ENCODE measurements around the gene PLXNA4. TPM values are rescaled to one million over a fixed set of nuclear protein-coding genes. Genes with fewer than 3 reads are reported as not detected.

The PLXNA4 gene
- total and polyA plus RNA-seq, 2 donors (not counting 1 experiment from before 2014, with no cell fraction given) = not detected

DNA sequence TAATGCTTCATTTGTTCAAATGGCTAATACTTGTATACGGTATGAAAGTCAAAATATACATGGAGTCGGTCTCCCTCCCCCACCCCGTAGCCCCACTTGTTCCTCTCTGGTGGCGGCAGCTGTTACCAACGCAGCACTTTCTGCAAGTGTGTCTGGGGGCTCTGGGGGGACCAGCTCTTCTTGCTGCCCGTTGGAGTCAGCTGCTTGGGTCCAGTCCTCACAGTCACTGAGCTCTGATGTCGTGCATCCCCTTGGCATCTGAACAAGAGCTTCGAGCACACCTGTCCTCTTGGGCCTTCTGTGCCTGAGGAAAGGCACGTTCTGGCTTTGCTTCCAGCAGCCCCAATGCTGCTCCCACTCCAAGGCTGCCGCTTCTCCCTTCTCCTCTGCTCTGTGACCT is 493.1 kb downstream of the PLXNA4 start:
- ChIA-PET POLR2A (no interaction called here), CTCF (no interaction called here)
- no peaks in the 10 kb centered on the region for H3K9me3 Mint-ChIP-seq (ENCODE audit: insufficient read depth)
- peaks cover 0 to 6% (median 0%) of the 10 kb centered on the region in 3 donors for H3K9me3 ChIP-seq (ENCODE audit: control extremely low read depth in 1 of 3, control insufficient read depth in 2 of 3, insufficient read depth in 1 of 3, low read length in 2 of 3)
- H4K20me1 ChIP-seq (ENCODE audit: control insufficient read depth, insufficient read depth, low read length, poor library complexity, severe bottlenecking) = no peaks in the 10 kb centered on the region
- no peaks in the 10 kb centered on the region for H3K4me1 Mint-ChIP-seq
- H3K27ac ChIP-seq (ENCODE audit: low read length in 2 of 2) = no peak overlapping the region
- no peak overlapping the region for H3K4me2 ChIP-seq (replicated peaks; ENCODE audit: low read depth, low read length, poor library complexity, severe bottlenecking)
- no peak overlapping the region for H2AFZ ChIP-seq (ENCODE audit: insufficient read depth, low read depth, low read length, poor library complexity, severe bottlenecking)
- H3K27me3 ChIP-seq (replicated peaks in 1 of 4; ENCODE audit: control extremely low read depth in 1 of 4, control insufficient read depth in 3 of 4, insufficient read depth in 4 of 4, low read length in 3 of 4) = no peaks in the 10 kb centered on the region
- no peaks in the 10 kb centered on the region for H3K36me3 ChIP-seq (replicated peaks in 1 of 2; ENCODE audit: control extremely low read depth in 1 of 2, control insufficient read depth in 1 of 2, extremely low read depth in 1 of 2, insufficient read depth in 2 of 2, low read length in 1 of 2)
- no peak overlapping the region for H3K27ac Mint-ChIP-seq
- peaks cover 7% of the 10 kb centered on the region for H3K27me3 Mint-ChIP-seq
- no peak overlapping the region for H3K4me3 ChIP-seq (ENCODE audit: control extremely low read depth in 1 of 5, extremely low read depth in 1 of 5, insufficient read depth in 1 of 5, low read depth in 2 of 5, low read length in 4 of 5)
- ATAC-seq (ENCODE audit: low read depth) = no peak
- H3K4me3 Mint-ChIP-seq = no peak overlapping the region
- WGBS (ENCODE audit: insufficient coverage) = 82% methylated on average over 8 of the region's 10 CpGs
- no peak overlapping the region for H3K9ac ChIP-seq (ENCODE audit: low read length)
- H3K4me1 ChIP-seq (ENCODE audit: control insufficient read depth in 2 of 2, insufficient read depth in 2 of 2, low read length in 2 of 2) = no peaks in the 10 kb centered on the region
- intact Hi-C loops (cut with micrococcal nuclease) = no loop called here
- no peak for DNase-seq
- no peaks in the 10 kb centered on the region for H3K79me2 ChIP-seq (ENCODE audit: control insufficient read depth, insufficient read depth, low read length)
- TF ChIP-seq EZH2 (IDR thresholded peaks at IDR 0.05; ENCODE audit: borderline replicate concordance, insufficient read depth, low read depth, low read length, poor library complexity, severe bottlenecking) = no peak
- TF ChIP-seq, protein P1, sequence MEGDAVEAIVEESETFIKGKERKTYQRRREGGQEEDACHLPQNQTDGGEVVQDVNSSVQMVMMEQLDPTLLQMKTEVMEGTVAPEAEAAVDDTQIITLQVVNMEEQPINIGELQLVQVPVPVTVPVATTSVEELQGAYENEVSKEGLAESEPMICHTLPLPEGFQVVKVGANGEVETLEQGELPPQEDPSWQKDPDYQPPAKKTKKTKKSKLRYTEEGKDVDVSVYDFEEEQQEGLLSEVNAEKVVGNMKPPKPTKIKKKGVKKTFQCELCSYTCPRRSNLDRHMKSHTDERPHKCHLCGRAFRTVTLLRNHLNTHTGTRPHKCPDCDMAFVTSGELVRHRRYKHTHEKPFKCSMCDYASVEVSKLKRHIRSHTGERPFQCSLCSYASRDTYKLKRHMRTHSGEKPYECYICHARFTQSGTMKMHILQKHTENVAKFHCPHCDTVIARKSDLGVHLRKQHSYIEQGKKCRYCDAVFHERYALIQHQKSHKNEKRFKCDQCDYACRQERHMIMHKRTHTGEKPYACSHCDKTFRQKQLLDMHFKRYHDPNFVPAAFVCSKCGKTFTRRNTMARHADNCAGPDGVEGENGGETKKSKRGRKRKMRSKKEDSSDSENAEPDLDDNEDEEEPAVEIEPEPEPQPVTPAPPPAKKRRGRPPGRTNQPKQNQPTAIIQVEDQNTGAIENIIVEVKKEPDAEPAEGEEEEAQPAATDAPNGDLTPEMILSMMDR (IDR thresholded peaks at IDR 0.05) = no peak

- DNase-seq = no peak
Measured at GRCh38 chr7:132082394-132082793, 493.9 kb downstream of the PLXNA4 start.

More at GRCh38 chr7:132082394-132082793, 493.9 kb downstream of the PLXNA4 start:
- H2AFZ ChIP-seq (ENCODE audit: insufficient read depth, low read depth, low read length, poor library complexity, severe bottlenecking) = no peak overlapping the region
- H3K4me2 ChIP-seq (replicated peaks; ENCODE audit: low read depth, low read length, poor library complexity, severe bottlenecking) = no peak overlapping the region
- H3K4me1 ChIP-seq (ENCODE audit: control insufficient read depth in 2 of 2, insufficient read depth in 2 of 2, low read length in 2 of 2) = no peaks in the 10 kb centered on the region
- Mint-ChIP-seq H3K9me3 (ENCODE audit: insufficient read depth) (no peaks in the 10 kb centered on the region), H3K4me1 (no peaks in the 10 kb centered on the region), H3K27ac (no peak overlapping the region), H3K4me3 (no peak overlapping the region), H3K27me3 (peaks cover 13% of the 10 kb centered on the region)
- intact Hi-C loops (cut with micrococcal nuclease) = no loop called here
- no peaks in the 10 kb centered on the region for H4K20me1 ChIP-seq (ENCODE audit: control insufficient read depth, insufficient read depth, low read length, poor library complexity, severe bottlenecking)
- H3K4me3 ChIP-seq (ENCODE audit: control extremely low read depth in 1 of 5, extremely low read depth in 1 of 5, insufficient read depth in 1 of 5, low read depth in 2 of 5, low read length in 4 of 5) = no peak overlapping the region
- TF ChIP-seq, protein P1 (IDR thresholded peaks at IDR 0.05) = no peak
- no peak for TF ChIP-seq EZH2 (IDR thresholded peaks at IDR 0.05; ENCODE audit: borderline replicate concordance, insufficient read depth, low read depth, low read length, poor library complexity, severe bottlenecking)
- ATAC-seq (ENCODE audit: low read depth) = no peak
- no peaks in the 10 kb centered on the region for H3K79me2 ChIP-seq (ENCODE audit: control insufficient read depth, insufficient read depth, low read length)
- H3K27me3 ChIP-seq (replicated peaks in 1 of 4; ENCODE audit: control extremely low read depth in 1 of 4, control insufficient read depth in 3 of 4, insufficient read depth in 4 of 4, low read length in 3 of 4) = no peaks in the 10 kb centered on the region
- H3K9ac ChIP-seq (ENCODE audit: low read length) = no peak overlapping the region
- no CpG with 5 or more reads among the region's 1 CpG for WGBS (ENCODE audit: insufficient coverage)
- ChIA-PET POLR2A (no interaction called here), CTCF (no interaction called here)
- H3K36me3 ChIP-seq (replicated peaks in 1 of 2; ENCODE audit: control extremely low read depth in 1 of 2, control insufficient read depth in 1 of 2, extremely low read depth in 1 of 2, insufficient read depth in 2 of 2, low read length in 1 of 2) = no peaks in the 10 kb centered on the region
- no peak overlapping the region for H3K27ac ChIP-seq (ENCODE audit: low read length in 2 of 2)
- peaks cover 0 to 2% (median 0%) of the 10 kb centered on the region in 3 donors for H3K9me3 ChIP-seq (ENCODE audit: control extremely low read depth in 1 of 3, control insufficient read depth in 2 of 3, insufficient read depth in 1 of 3, low read length in 2 of 3)

Measured in B cell (primary cell).